ENCODE measurements around the gene FNBP1L.

The FNBP1L gene

DNA sequence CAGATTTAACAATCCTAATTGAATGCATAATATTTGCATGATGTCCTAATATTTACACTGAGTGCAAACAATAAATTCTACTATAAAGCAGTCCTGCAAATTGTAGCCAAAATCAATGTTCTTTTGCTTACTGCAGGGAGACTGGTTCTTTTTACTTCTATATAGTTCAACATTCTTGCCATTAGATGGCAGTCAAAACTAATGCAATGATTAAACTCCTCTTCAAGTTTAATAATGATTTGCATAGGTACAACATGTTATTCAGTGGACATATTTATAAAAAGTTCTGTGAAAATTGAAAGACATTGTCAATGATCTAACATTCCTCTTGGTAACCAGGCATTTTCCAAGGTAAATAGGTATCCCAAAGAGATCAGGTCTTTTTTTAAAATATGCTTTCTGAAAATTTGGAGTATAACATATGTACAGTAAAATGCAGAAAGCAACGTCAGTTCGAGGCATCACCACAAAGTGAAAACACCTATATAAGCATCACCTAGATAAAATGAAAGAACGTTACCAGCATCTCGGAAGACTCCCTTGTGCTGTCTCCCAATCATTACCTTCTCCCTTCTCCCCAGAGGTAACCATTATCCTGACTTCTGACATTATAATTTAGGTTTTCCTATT, 9.8 kb upstream of the FNBP1L start:
- Histone ChIP-seq H2BK15ac (ENCODE audit: low read depth, poor library complexity, severe bottlenecking) (no peak overlapping the region), H4K91ac (ENCODE audit: low read length) (no peak overlapping the region), H3K9me3 (ENCODE audit: control insufficient read depth, low read length) (no peaks in the 10 kb centered on the region), H3K4me1 (ENCODE audit: control insufficient read depth, insufficient read depth, low read depth, low read length) (peaks cover 2% of the 10 kb centered on the region), H3K23ac (ENCODE audit: low read length in 2 of 2) (no peak overlapping the region), H2AK5ac (ENCODE audit: low read length, severe bottlenecking) (no peak overlapping the region), H2BK12ac (ENCODE audit: low read length in 2 of 2) (no peak overlapping the region), H3K9ac (ENCODE audit: low read length) (no peak overlapping the region), H3K4me2 (ENCODE audit: low read length, poor library complexity, severe bottlenecking) (no peak overlapping the region), H2BK120ac (ENCODE audit: low read depth, low read length) (no peak overlapping the region), H2BK5ac (ENCODE audit: low read depth, low read length, poor library complexity, severe bottlenecking) (no peak overlapping the region), H3K4me3 (ENCODE audit: insufficient read depth in 1 of 2, low read depth in 1 of 2, low read length in 2 of 2) (no peak overlapping the region), H4K8ac (ENCODE audit: low read length) (no peak overlapping the region), H3K36me3 (ENCODE audit: control insufficient read depth in 1 of 2, insufficient read depth in 2 of 2, low read depth in 1 of 2, low read length in 2 of 2) (no peaks in the 10 kb centered on the region), H3K4ac (ENCODE audit: low read depth in 1 of 2, low read length in 2 of 2) (no peak overlapping the region), H3K27ac (ENCODE audit: low read length, poor library complexity, severe bottlenecking) (no peak overlapping the region), H2AFZ (ENCODE audit: low read depth, low read length) (no peak overlapping the region), H3K27me3 (ENCODE audit: control insufficient read depth in 1 of 2, insufficient read depth in 1 of 2, low read length in 2 of 2) (peaks cover 7 to 21% of the 10 kb centered on the region in 2 experiments), H3K79me1 (replicated peaks; ENCODE audit: low read length, poor library complexity, severe bottlenecking) (no peaks in the 10 kb centered on the region), H3K18ac (ENCODE audit: low read depth in 1 of 2, low read length in 2 of 2) (no peak overlapping the region), H3K14ac (ENCODE audit: low read length in 2 of 2) (no peak overlapping the region)
- peak; percentile 61 for DNase-seq
- 79% methylated on average over 4 of the region's 4 CpGs for WGBS

- H3K9me3 ChIP-seq (ENCODE audit: control insufficient read depth, low read length): no peaks in the 10 kb centered on the region
- H3K4me1 ChIP-seq (ENCODE audit: control insufficient read depth, insufficient read depth, low read depth, low read length): no peaks in the 10 kb centered on the region
- H3K9ac ChIP-seq (ENCODE audit: low read length): no peak overlapping the region
- H2AFZ ChIP-seq (ENCODE audit: low read depth, low read length): no peak overlapping the region
- no peak overlapping the region for H3K14ac ChIP-seq (ENCODE audit: low read length in 2 of 2)
- H2BK12ac ChIP-seq (ENCODE audit: low read length in 2 of 2): no peak overlapping the region
- H4K8ac ChIP-seq (ENCODE audit: low read length): no peak overlapping the region
- no peak overlapping the region for H3K4me3 ChIP-seq (ENCODE audit: insufficient read depth in 1 of 2, low read depth in 1 of 2, low read length in 2 of 2)
- H3K18ac ChIP-seq (ENCODE audit: low read depth in 1 of 2, low read length in 2 of 2): no peak overlapping the region
- H3K27ac ChIP-seq (ENCODE audit: low read length, poor library complexity, severe bottlenecking): no peak overlapping the region
- 50% methylated on average over 1 of the region's 3 CpGs for WGBS
- no peak overlapping the region for H4K91ac ChIP-seq (ENCODE audit: low read length)
- H3K79me1 ChIP-seq (replicated peaks; ENCODE audit: low read length, poor library complexity, severe bottlenecking): no peaks in the 10 kb centered on the region
- DNase-seq: no peak
- H3K36me3 ChIP-seq (ENCODE audit: control insufficient read depth in 1 of 2, insufficient read depth in 2 of 2, low read depth in 1 of 2, low read length in 2 of 2): no peaks in the 10 kb centered on the region
- H2BK15ac ChIP-seq (ENCODE audit: low read depth, poor library complexity, severe bottlenecking): no peak overlapping the region
- H3K27me3 ChIP-seq (ENCODE audit: control insufficient read depth in 1 of 2, insufficient read depth in 1 of 2, low read length in 2 of 2): peaks cover 7 to 17% of the 10 kb centered on the region in 2 experiments
- no peak overlapping the region for H3K4me2 ChIP-seq (ENCODE audit: low read length, poor library complexity, severe bottlenecking)
- no peak overlapping the region for H3K4ac ChIP-seq (ENCODE audit: low read depth in 1 of 2, low read length in 2 of 2)
- no peak overlapping the region for H2BK5ac ChIP-seq (ENCODE audit: low read depth, low read length, poor library complexity, severe bottlenecking)
- no peak overlapping the region for H2AK5ac ChIP-seq (ENCODE audit: low read length, severe bottlenecking)
- no peak overlapping the region for H2BK120ac ChIP-seq (ENCODE audit: low read depth, low read length)
- H3K23ac ChIP-seq (ENCODE audit: low read length in 2 of 2): no peak overlapping the region
Measured at GRCh38 chr1:93438716-93439115, 9.2 kb upstream of the FNBP1L start.

- no peak overlapping the region for H2BK120ac ChIP-seq (ENCODE audit: low read depth, low read length)
- H3K18ac ChIP-seq (ENCODE audit: low read depth in 1 of 2, low read length in 2 of 2): no peak overlapping the region
- WGBS: 92% methylated on average over 3 of the region's 4 CpGs
- no peak overlapping the region for H3K27ac ChIP-seq (ENCODE audit: low read length, poor library complexity, severe bottlenecking)
- no peak for DNase-seq
- no peaks in the 10 kb centered on the region for H3K9me3 ChIP-seq (ENCODE audit: control insufficient read depth, low read length)
- H3K9ac ChIP-seq (ENCODE audit: low read length): no peak overlapping the region
- no peak overlapping the region for H2BK12ac ChIP-seq (ENCODE audit: low read length in 2 of 2)
- H4K91ac ChIP-seq (ENCODE audit: low read length): no peak overlapping the region
- H3K4me1 ChIP-seq (ENCODE audit: control insufficient read depth, insufficient read depth, low read depth, low read length): no peaks in the 10 kb centered on the region
- no peak overlapping the region for H2BK5ac ChIP-seq (ENCODE audit: low read depth, low read length, poor library complexity, severe bottlenecking)
- H4K8ac ChIP-seq (ENCODE audit: low read length): no peak overlapping the region
- H2AFZ ChIP-seq (ENCODE audit: low read depth, low read length): no peak overlapping the region
- no peaks in the 10 kb centered on the region for H3K79me1 ChIP-seq (replicated peaks; ENCODE audit: low read length, poor library complexity, severe bottlenecking)
- no peak overlapping the region for H3K4ac ChIP-seq (ENCODE audit: low read depth in 1 of 2, low read length in 2 of 2)
- no peak overlapping the region for H3K14ac ChIP-seq (ENCODE audit: low read length in 2 of 2)
- H3K4me3 ChIP-seq (ENCODE audit: insufficient read depth in 1 of 2, low read depth in 1 of 2, low read length in 2 of 2): no peak overlapping the region
- no peak overlapping the region for H2BK15ac ChIP-seq (ENCODE audit: low read depth, poor library complexity, severe bottlenecking)
- peaks cover 0 to 2% of the 10 kb centered on the region in 2 experiments for H3K27me3 ChIP-seq (ENCODE audit: control insufficient read depth in 1 of 2, insufficient read depth in 1 of 2, low read length in 2 of 2)
- no peak overlapping the region for H2AK5ac ChIP-seq (ENCODE audit: low read length, severe bottlenecking)
- H3K4me2 ChIP-seq (ENCODE audit: low read length, poor library complexity, severe bottlenecking): no peak overlapping the region
- H3K36me3 ChIP-seq (ENCODE audit: control insufficient read depth in 1 of 2, insufficient read depth in 2 of 2, low read depth in 1 of 2, low read length in 2 of 2): no peaks in the 10 kb centered on the region
- H3K23ac ChIP-seq (ENCODE audit: low read length in 2 of 2): no peak overlapping the region
Measured at GRCh38 chr1:93440272-93440671, 7.6 kb upstream of the FNBP1L start.

DNA sequence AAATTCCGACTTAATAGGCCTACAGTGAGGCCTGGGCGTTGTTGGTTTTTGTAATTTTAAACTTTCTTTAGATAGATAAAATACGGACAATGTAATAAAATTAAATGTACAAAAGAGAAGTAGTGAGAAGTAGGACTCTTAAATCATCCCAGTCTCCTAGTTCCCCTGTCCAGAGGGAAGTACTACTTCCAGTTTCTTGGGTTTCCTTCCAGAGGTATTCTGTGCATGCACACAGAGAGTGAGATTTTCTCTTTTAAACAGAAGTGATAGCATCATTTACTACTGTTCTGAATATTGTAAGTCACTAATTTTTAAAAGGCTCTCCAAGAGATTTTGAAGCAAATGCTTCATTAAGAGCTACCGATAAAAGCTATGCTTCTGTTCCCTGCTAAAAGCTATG, 7.2 kb upstream of the FNBP1L start:
- Histone ChIP-seq H3K27ac (ENCODE audit: low read length, poor library complexity, severe bottlenecking) (no peak overlapping the region), H3K9me3 (ENCODE audit: control insufficient read depth, low read length) (no peaks in the 10 kb centered on the region), H4K8ac (ENCODE audit: low read length) (no peak overlapping the region), H3K18ac (ENCODE audit: low read depth in 1 of 2, low read length in 2 of 2) (no peak overlapping the region), H4K91ac (ENCODE audit: low read length) (no peak overlapping the region), H3K4ac (ENCODE audit: low read depth in 1 of 2, low read length in 2 of 2) (no peak overlapping the region), H3K79me1 (replicated peaks; ENCODE audit: low read length, poor library complexity, severe bottlenecking) (no peaks in the 10 kb centered on the region), H3K9ac (ENCODE audit: low read length) (no peak overlapping the region), H3K4me3 (ENCODE audit: insufficient read depth in 1 of 2, low read depth in 1 of 2, low read length in 2 of 2) (no peak overlapping the region), H3K23ac (ENCODE audit: low read length in 2 of 2) (no peak overlapping the region), H3K27me3 (ENCODE audit: control insufficient read depth in 1 of 2, insufficient read depth in 1 of 2, low read length in 2 of 2) (peaks cover 0 to 1% of the 10 kb centered on the region in 2 experiments), H3K4me2 (ENCODE audit: low read length, poor library complexity, severe bottlenecking) (no peak overlapping the region), H3K14ac (ENCODE audit: low read length in 2 of 2) (no peak overlapping the region), H2BK12ac (ENCODE audit: low read length in 2 of 2) (no peak overlapping the region), H3K36me3 (ENCODE audit: control insufficient read depth in 1 of 2, insufficient read depth in 2 of 2, low read depth in 1 of 2, low read length in 2 of 2) (no peaks in the 10 kb centered on the region), H2AFZ (ENCODE audit: low read depth, low read length) (no peak overlapping the region), H2BK5ac (ENCODE audit: low read depth, low read length, poor library complexity, severe bottlenecking) (no peak overlapping the region), H2BK15ac (ENCODE audit: low read depth, poor library complexity, severe bottlenecking) (no peak overlapping the region), H3K4me1 (ENCODE audit: control insufficient read depth, insufficient read depth, low read depth, low read length) (no peaks in the 10 kb centered on the region), H2BK120ac (ENCODE audit: low read depth, low read length) (no peak overlapping the region), H2AK5ac (ENCODE audit: low read length, severe bottlenecking) (no peak overlapping the region)
- WGBS: 90% methylated on average over 2 of the region's 4 CpGs
- DNase-seq: no peak
